Amniotic epithelial cell (primary cell): ENCODE data around the gene GALNT12.
A peak's percentile ranks its signal among the peaks of the same experiment; 100 is the strongest.

ENCODE experiments used
- DNase-seq: peaks from one replicate; pipeline ENCODE4 v3.0.0-alpha.2; 2010; ENCODE audit warnings: low read depth

Gene GALNT12

DNA sequence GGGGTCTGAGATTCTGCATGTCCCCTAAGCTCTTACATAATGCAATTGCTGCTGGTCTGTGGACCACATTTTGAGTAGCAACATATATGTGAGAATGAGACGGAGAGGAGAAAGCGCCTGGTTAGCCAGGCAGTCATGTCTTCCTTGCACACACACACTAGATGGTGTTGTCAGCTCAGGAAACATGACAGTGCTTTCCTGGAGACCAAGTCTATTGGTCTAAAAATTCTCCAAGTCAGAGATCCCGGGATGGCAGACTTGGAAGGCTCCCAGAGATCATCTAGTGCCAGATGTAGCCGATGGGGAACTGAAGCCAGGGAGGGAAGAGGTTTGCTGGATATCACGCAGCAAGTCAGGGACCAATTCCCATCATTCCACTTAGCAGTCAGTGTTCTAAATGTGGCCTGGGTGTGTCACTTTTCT is 53.4 kb downstream of the GALNT12 start:
- peak; percentile 89 for DNase-seq

DNA sequence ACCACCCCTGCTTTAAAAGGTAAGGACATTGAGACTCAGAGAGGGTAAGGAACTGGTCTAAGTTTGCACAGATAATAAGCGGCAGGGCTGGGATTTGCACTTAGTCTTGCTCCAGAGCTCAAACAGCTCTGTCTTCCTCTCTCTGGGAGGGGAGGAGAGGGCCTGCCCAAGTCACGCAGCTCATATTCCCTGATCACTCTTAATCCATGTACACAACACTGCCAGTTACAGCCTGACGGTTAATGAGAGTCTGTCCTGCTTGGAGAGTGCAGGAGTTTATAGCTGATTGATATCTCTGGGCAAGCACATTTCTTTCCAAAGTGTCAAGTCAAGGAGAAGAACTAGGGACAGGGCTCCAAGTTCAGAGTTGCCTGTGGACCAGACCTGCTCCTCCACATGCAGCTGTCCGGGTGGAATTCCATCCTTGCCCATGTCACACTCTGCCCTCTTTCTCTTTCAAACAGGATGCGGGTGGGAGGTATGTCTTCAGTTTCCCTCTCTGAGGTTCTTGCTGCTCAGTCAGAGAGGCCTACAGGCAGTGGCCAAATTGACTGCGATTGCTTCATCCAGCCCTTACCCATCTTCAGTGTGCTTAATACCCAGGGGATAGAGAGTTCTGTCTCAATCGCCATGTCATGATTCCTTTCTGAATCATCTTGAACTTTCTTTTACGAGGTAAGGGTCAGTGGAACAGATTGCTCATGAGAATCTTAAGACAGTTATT is 54.5 kb downstream of the GALNT12 start:
- peak; percentile 94 for DNase-seq

DNA sequence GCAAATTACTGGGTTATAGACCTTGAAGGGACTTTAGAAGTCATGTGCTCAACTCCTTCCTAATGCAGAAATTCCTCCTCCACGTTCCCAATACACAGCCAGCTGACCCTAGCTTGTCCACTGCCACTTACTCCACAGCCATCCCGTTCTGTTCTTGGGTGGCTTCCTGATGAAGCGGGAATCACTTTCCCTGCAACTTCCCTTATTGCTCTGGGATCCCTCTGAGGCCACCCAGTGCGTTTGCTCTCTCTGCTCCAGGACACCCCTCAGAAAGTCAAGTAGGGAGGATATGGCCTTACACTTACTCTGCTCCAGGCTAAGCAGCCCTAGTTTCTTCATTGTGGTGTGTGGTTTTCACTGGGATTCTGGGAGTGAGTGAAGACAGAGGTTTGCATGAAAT is 55.5 kb downstream of the GALNT12 start:
- peak; percentile 23 for DNase-seq

DNA sequence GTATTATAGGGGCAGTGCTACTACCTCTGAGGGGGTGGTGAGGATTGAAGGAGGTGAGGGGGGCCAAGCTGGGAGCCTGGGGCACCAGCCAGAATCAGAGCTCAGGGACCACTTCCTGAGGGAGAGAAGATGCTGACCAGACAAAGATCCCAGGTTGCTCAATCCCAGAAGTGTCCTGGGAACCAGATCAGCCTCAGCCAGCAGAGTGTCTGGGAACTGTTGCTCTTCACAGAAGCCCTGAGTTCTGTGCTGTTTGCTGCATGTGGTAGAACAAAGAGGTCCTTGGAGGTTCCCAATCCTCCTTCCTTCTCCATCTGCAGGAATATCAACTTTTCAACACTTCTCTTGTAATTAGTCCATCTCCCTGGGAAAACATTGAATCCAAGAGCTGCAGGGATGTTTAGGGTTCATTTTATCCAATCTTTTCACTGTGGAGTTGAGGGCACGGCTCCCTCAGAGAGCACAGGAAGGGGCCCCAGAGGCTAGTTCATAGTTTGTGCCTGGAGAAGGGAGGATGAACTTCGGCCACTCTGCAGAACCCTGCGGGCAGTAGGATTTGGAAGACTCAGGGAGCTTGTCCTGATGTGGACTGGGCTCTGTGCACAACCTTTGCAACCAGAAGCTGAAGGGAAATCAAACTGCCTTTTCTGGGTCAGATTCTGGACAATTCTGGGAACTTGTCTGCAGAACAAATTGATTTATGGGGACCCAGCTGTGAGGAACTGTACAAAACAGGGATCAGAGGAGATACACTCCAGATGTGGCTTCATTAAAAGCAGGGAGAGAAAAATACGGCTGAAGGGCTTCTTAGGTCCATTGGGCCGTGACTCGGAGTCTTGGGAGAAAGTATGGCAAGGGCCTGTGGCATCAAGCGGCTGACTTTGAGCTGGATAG is 57.1 kb downstream of the GALNT12 start:
- peak; percentile 80 for DNase-seq

DNA sequence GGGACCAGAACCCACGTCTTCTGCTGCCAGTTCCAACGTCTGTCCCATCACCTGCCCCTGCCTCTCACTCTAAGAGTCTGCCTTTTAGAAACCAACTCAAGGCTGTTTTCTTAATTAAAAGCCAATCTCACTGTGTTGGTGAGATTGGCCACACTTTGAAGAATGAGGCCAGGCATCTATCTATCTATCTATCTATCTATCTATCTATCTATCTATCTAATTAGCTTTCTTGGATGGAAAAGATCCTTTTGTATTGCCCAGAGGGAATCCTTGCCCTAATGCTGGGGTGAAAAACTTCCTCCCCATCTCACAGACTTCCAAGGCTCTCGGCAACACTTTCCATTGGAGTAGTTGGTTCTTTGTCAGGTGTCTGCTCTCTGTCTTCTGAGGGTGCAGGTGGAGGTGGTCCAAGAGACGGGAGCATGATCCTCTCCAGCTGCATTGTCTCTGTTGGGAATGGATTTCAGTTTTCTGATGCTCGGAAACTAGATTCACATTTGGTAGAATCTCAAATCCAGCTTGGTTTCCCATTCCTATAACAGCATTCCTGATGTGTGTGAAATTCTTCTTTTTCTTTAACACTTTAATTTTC is 57.9 kb downstream of the GALNT12 start:
- no peak for DNase-seq

DNA sequence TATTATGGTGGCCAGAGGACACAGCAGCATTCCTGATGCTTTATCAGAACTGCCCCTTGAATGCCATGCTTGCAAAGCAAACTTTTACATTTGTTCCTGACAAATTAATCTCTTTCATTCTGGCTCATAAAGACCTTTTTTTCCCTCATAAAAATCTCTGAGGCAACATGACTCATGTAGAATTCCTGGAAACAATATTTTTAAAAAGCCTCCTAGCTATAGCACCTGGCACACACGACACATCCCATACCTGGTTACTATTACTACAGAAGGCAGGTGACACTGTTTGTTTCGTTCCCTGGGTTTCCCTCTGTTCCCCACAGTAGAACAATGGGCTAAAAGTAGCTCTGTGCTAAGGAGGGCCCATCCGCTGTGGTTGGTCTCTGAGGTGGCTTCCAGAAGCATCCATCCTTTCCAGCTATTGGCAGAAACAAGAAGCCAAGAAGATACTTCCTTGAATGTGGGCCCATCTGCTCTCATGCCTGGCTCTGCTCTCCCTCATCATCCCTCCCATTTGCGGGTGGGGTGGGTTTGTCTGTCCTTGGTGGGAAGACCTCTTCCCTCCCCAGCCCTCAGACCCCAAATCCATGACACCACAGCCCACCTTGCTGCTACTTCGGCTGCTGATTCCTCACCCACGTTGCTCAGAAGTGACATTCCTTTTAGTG is 59.1 kb downstream of the GALNT12 start:
- DNase-seq, result no peak

DNA sequence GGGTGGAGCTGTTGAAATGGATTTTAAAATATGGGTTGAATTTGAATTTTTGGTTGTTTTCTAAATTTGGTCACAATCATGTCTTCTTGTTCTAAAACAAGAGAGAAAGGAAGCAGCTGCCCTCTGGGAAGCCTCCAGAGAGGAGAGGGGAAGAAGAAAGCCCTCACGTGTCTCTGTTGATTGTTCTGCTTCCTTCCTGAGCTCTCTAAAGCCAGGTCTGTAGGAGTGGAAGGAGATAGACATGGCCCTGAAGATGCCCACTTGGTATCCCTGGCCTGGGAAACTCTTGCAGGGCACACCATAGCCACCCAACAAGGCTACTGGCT is 59.6 kb downstream of the GALNT12 start:
- no peak for DNase-seq

DNA sequence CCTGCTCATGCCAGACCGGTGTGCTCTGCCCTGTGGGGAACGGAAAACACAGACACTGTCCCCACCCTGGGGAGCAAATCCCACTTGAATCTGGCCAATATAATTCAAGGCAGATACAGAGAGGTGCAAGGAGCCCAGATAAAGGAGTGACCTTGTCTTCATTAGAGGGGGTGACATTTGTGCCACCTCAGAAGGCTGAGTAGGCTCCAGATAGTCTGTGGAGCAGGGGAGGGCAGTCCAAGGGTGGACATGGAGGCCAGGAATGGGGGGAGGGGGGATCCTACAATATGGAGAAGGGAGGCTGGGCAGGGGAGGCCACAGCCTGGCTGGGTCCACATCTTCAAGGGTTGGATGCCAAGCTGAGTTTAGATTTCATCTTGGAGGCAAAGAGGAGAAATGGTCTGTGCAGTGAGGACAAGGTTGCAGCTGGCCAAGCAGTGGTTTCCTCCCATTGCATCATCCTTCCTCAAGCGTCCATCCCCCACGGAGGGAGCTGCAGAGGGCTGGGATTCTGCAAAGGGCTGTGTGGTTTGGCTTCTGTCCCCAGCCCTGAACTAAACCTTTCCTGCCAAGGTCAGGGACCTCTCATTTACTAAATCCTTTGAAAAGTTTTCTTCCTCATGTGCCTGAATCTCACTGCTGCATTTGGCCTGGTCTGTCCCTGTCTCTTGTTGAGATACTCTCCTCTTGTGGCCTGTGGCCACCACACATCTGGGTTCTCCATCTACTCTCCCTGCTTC is 60.1 kb downstream of the GALNT12 start:
- peak; percentile 90 for DNase-seq

DNA sequence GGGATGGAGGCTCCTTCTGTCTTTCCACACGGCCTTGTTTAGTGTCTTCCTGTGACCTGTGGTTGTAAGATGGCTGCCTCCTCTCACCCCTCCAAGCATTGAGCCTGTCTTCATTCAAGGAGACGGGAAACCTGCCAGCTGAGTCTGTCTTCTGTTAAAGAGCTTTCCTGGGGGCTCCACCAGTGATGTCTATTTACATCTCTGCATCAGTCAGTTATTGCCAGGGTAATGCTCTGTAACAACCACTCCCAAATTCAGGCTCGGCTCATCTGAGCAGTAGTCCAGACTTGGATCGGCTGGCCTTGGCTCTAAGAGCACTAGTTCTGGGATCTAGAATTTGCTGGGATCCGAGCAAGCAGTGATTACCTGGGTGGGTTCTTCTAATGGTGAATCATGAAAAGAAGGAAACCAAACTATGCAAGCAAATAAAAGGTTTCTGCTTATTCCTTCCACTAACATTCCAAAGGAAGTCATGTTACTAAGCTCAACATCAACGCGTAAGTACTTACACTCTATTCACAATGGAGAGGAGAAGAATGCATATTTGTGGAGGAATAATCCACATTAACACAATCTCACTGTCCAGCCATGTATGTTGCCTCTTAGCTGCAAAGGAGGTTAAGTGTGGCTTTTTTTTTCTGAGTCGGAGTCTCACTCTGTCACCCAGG is 61.7 kb downstream of the GALNT12 start:
- no peak for DNase-seq

DNA sequence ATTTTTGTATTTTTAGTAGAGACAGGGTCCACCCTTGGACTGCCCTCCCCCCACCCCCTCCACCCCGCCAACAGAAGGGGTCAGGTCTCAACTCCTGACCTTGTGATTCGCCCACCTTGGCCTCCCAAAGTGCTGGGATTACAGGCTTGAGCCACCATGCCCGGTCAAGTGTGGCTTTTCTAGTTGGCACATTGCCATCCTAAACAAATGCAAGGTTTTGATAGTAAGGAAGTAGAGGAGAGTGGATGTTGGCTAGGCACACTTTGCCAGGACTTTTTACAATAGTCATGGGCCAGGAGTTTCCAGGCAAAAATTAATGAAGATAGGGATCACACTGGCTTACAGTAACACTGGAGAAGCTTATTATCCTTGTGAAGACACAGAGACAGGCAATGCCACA is 62.4 kb downstream of the GALNT12 start:
- DNase-seq, result no peak

DNA sequence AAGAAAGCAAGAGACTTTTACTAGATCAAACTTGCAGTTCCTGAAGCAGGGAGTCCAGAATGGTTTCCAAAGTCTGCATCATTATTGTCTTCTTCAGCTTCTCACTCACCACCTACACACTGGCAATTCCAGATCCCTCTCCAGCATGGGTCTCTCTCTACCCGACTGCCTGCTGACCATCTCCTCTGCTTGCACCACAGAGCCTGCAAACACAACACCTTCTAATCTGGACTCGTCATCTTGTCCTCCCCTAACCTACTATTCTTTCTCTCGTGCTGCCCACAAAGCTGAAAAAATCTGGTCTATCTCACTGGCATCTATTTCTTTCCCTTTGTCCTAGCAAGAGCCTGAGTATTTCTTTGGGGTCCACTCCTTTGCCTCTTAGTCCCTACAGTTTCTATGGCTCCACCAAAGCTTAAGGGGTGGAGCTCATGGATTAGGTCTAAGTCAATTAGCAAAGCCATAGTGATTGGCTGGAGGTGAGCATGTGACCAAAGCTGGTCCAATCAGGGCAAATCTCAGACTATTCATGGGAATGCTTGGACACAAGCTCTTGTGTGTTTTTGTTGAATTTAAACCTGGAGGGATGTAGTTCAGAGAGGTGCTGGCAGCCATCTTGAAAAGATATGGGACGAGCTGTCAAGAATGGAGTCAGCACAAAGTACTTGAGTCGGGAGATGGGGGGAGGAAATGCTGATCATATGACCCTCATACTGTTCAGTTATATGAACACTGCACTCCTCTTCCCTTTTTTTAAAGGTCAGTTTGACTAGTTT is 63.5 kb downstream of the GALNT12 start:
- no peak for DNase-seq

DNA sequence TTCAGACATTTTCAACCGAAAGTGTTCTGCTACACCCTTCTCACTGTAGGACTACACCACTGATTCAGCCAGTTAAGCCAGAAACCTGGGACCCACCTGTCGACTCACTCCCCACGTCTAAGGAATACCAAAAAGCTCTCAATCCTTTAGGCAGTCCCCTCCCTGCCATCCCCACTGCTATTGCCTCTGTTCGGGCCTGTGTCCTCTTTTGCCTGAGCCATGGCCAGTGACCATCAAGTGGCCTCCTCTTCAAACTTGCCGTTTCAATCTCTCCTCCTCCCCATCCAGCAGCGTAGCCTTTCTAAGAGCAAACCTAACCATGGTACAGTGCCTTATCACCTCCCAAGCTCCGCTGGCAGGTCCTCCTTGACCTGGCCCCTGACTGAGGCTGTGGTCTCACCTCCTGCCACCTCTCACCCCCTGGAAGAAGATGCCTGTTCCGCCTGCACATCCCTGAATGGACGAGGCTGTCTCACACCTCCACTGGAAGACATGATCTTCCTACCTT is 64.1 kb downstream of the GALNT12 start:
- DNase-seq, result no peak

DNA sequence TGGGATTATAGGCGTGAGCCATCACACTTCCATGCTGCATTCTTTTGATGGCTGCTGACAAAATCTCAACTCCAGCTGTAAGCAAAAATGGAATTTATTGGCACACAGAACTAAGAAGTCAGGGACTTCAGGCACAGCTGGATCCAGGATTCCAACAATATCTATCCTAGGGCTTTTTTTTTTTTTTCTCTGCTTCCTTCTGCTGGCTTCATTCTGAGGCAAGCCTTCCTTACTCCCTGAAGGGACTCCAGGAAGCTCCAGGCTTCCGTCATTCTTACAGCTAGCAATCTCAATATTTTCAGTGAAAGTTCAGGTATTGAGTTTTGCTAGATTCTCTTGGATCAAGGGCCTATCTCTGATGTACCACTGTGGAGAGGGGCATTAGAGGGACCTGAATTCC is 66.1 kb downstream of the GALNT12 start:
- DNase-seq, result no peak

DNA sequence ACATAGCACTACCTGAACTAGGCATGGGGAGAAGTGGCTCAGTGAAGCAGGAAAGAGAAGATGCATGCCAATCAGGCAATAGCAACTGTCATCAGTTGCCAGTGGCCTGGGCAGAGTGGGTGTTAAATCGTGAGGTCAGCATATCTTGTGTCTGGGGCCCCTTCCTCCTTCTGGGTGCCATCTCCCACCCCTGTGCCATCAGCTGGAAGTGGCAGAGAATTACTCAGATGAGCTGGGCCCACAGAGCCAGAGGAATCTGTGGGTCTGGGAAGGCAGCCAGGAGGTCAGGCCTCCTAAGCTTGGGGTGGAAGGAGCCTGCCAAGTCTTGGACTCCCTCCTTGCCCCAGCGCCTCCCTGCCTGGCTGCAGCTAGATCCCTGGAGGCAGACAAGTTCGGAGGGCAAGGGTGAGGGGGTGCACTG is 66.5 kb downstream of the GALNT12 start:
- DNase-seq, result peak; percentile 81

DNA sequence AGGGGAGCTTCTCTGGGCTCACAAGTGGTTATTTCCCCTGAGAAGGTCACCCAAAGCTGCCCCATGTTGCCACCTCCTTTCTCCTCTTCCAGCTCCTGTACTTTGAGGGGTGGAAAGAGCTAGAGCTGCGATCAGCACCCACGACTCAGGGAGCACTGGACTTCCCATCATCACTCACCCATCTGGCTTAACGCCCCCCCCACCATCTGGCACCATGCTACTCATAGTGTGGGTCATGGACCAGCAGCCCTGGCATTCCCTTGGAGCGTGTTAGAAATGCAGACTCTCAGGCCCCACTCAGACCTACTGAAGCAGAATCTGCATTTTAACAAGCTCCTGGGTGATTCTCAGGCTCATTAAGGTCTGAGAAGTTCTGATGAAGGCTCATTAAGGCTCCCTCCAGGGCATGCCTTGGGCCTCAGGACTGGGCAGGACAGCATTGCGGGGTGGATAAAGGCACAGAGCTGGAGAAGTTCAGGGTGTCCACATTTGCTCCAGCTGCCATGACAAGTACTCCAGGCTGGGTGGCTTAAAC is 67.3 kb downstream of the GALNT12 start:
- no peak for DNase-seq

DNA sequence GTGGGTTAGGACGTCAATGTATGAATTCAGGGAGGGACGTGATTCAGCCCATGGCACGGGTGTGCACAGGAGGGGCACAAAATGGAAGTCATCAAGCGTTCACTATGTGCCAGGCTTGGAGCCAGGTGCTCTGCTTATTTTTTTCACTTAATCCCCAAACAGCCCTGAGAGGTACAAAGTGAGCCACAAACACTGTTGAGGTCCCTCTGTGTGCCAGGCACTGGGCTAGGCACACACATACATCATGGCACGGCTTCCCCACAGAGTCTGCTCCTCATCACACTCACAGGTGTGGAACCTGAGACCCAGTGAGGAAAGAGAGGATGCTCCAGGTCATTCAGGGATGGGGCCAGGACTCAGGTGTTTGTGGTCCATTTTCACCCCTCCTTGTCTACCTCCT is 68.1 kb downstream of the GALNT12 start:
- no peak for DNase-seq

DNA sequence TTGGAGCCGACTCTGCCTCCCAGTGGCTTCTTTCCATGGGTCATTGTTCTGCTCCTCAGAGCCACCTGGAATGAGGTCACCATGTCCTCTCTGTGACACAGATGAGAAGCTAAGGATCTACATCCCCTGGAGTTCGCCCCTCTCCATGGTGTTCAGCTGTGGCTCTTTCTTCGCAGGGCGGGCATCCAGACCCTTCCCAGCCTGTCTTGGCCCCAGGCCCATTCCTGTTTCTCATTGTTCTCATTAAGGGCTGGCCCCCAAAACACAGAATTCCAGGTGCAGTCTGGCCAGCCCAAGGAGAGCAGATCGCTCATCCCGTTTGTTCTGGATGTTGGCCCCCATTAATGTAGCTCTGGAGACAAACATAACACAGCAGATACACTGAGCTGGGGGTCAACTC is 69.8 kb downstream of the GALNT12 start:
- DNase-seq, result no peak

DNA sequence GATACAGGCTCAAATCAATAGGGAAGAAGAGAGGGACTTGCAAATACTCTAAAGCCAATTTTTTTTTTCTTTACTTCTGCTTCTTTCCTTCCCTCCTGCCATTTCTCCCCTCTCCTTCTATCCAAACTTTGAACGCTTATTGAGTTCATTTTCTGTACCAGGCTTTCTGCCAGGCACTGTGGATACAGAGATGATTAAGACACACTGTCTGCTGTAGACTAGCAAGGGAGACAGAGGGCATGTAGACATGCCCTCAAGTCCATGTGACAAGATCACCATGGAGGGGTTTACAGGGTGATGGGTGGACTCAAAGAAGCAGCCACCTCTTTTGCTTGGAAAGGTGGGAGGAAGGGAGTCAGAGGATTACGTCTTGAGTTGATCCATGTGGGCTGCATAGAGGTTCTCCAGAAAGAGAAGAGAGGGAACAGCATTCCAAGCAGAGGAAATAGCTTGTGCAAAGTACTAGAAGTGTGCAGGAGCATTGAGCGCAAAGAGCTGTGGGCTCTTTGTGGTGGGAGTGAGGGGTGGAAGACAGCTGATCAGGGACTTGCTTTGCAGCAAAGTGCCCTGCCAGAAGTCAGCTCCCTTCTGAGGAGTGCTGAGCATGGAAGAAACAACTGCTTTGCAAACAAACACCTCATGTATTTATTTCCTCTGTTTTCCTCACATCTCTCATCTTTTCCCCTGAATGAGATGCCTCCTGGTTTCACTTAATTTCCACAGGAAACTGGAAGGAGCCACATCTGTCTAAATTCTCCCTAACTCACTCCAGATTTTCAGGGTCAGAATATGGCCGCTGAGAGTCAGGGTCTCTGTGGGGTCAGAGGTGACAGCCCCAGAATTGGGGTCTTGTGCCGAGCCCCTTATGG is 71.9 kb downstream of the GALNT12 start:
- DNase-seq, result no peak

DNA sequence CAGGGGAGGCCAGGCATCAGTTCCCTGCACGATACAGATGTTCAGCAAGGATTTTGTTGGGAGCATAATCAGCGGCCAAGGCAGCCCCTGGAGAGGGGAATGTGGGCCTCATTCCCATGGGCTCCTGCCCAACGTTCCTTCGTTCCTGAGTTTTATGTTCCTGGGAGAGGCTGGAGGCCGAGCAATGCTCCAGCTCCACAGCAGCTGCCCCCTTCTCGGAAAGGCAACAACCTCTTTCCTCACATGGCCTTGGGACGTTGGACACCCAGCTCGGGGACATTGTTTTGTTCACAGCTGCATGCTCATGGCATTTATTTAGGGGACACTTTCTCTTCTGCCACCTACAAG is 72.5 kb downstream of the GALNT12 start:
- DNase-seq, result no peak
